ENCODE measurements around the gene MEOX2. TPM values are rescaled to one million over a fixed set of nuclear protein-coding genes. Genes with fewer than 3 reads are reported as not detected.

MEOX2 gene
- total RNA-seq: not detected

DNA sequence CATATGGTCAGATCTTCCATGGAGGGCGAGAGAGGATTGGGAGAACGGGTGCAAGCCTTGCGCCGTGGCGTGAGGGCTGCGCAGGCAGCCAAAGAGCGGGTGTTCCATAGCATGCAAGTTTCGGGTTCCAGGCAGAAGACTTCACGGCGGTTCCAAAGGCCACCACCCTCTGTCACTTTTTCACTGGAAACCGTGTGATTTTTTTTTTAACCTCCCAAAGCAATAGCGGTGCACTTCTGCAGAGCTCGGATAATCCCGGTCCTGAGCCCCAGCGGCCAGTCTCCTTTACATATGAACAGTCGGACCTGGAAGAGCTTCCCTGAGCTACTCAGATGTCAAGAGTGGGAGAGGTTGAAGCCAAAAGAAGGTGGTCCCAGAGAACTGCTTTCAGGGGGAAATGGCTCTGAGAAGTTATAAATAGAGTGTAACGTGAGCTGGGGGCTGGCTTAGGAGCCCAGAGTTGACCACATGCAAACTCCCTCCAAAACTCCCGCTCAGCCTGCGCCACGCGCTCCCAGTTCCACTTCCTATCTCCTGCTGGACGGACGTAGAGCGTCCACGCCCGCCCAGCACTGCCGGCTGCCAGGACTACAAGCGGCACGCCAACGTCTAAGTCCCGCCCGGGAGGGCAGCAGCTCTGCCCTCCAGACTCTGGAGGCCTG is at the start of gene MEOX2:
MEOX2 (minus strand) TSS at position 389 of the 662 bp plus-strand sequence; CDS start at position 108, 281 bp downstream.
- Mint-ChIP-seq H3K9me3 (no peaks in the 10 kb centered on the region), H3K27ac (no peak within 1 kb of the TSS), H3K4me3 (no peak within 1 kb of the TSS), H3K27me3 (peaks cover 33% of the 10 kb centered on the region), H3K36me3 (no peaks in the 10 kb centered on the region), H3K4me1 (ENCODE audit: low read depth) (no peaks in the 10 kb centered on the region)
- DNase-seq: no peak
- ChIA-PET CTCF (no interaction called here), POLR2A (no interaction called here)
- intact Hi-C loops (cut with micrococcal nuclease): no loop called here

DNA sequence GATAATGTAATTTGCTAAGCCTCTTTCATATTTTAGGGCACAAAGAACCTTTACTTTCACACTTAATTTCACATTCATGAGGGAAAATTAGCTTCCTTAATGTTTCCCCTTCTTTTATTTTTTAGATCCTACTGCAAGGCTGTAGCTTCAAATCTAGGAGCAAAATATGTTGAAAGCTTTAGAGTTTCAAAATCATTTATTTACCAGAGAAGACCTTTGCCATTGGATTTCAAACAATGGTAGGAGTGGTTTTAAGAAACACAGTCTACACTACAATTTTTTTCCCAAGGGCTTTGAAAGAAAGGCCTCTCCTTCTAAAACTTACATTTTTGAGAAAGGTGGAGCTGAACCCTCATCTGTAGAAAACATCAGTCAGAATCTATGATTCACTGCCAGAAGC is 43.3 kb upstream of the MEOX2 start:
- H3K4me1 Mint-ChIP-seq (ENCODE audit: low read depth): no peaks in the 10 kb centered on the region
- no peaks in the 10 kb centered on the region for H3K9me3 Mint-ChIP-seq
- no peak for DNase-seq
- H3K27me3 Mint-ChIP-seq: no peaks in the 10 kb centered on the region
- ChIA-PET CTCF (interaction anchor here (0.6 to 1.0 kb wide), 2 partner anchors 9 to 1251 kb away, joined by 3 to 4 read pairs; no protein-coding TSS in a partner anchor), POLR2A (no interaction called here)
- H3K36me3 Mint-ChIP-seq: no peaks in the 10 kb centered on the region
- H3K27ac Mint-ChIP-seq: no peak overlapping the region
- intact Hi-C loops (cut with micrococcal nuclease): no loop called here
- no peak overlapping the region for H3K4me3 Mint-ChIP-seq

DNA sequence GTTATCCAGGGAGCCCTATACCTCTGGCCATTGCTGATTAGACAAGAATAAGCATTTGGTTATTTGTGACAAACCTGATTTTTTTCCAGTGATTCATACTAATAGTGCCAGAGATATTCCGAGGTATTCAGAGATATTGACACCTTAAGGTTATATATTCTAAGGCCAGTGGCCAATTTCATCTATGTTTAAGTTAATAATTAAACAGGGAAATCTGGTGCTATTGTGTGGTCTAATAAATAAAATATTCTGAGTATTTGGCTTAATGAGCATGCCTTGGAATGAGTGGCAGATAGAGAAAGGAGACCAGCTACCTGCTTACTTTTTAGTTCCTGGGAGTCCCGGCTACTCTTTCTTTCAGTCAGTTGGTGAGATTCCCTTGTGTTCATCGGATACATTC is 38.6 kb upstream of the MEOX2 start:
- Mint-ChIP-seq H3K27me3 (no peaks in the 10 kb centered on the region), H3K4me1 (ENCODE audit: low read depth) (no peaks in the 10 kb centered on the region), H3K27ac (no peak overlapping the region), H3K9me3 (no peaks in the 10 kb centered on the region), H3K4me3 (no peak overlapping the region), H3K36me3 (no peaks in the 10 kb centered on the region)
- POLR2A ChIA-PET: no interaction called here
- intact Hi-C loops (cut with micrococcal nuclease): no loop called here
- CTCF ChIA-PET: no interaction called here
- DNase-seq: no peak

DNA sequence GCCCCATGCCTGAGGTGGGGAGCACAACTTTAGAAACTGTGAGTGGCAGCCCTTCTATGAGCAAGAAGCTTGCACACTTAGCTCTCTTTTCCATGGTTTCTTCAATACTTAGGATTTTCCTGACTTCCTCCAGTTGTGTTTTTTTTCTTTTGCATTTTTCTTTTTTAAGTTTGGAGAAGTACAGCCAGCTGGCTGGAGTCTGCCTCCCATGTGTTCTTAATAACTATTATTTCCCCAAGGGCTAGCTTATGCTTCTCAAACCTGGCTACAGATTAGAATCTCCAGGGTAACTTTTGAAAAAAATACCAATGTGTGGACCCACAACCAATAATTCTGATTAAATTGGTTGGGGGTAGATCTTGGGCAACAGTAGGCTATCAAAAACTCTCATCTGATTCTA is 37.4 kb upstream of the MEOX2 start:
- POLR2A ChIA-PET: no interaction called here
- no peaks in the 10 kb centered on the region for H3K36me3 Mint-ChIP-seq
- H3K27me3 Mint-ChIP-seq: no peaks in the 10 kb centered on the region
- H3K9me3 Mint-ChIP-seq: no peaks in the 10 kb centered on the region
- CTCF ChIA-PET: no interaction called here
- no peaks in the 10 kb centered on the region for H3K4me1 Mint-ChIP-seq (ENCODE audit: low read depth)
- H3K27ac Mint-ChIP-seq: no peak overlapping the region
- intact Hi-C loops (cut with micrococcal nuclease): no loop called here
- H3K4me3 Mint-ChIP-seq: no peak overlapping the region
- DNase-seq: no peak

DNA sequence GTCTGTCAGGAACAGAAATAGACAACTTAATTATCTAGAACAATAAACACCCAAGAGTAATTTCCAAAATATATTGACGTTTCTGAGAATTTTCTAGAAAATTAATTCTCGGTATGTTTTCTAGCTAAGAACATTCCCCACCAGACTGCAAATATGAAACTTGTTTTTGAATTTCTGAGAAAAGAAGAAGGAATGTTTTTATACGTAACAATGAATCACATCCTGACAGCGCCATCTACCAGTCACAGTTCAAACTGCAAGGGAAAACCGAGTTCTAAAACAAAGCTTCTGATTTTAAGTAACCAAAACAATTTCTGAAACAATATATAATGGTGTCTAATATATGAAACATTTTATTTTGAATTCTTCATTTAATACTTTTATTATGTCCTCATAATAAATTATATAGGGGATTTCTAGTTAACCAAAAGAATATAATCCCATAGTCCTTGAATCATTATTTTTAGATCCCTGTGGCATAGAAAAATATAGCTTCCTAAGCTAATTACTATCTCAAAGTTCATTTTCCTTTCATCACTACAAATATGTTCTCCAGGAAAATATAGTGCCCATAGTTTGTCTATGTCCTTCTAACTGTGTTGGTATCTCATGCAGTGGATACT is 34.5 kb upstream of the MEOX2 start:
- Mint-ChIP-seq H3K9me3 (no peaks in the 10 kb centered on the region), H3K4me3 (no peak overlapping the region), H3K36me3 (no peaks in the 10 kb centered on the region), H3K27ac (no peak overlapping the region), H3K27me3 (no peaks in the 10 kb centered on the region), H3K4me1 (ENCODE audit: low read depth) (no peaks in the 10 kb centered on the region)
- CTCF ChIA-PET: interaction anchor here (0.9 to 1.4 kb wide), 5 partner anchors 8 to 397 kb away, joined by 3 to 4 read pairs (median 3); no protein-coding TSS in a partner anchor
- peak; percentile 9 for DNase-seq
- POLR2A ChIA-PET: no interaction called here
- intact Hi-C loops (cut with micrococcal nuclease): no loop called here

DNA sequence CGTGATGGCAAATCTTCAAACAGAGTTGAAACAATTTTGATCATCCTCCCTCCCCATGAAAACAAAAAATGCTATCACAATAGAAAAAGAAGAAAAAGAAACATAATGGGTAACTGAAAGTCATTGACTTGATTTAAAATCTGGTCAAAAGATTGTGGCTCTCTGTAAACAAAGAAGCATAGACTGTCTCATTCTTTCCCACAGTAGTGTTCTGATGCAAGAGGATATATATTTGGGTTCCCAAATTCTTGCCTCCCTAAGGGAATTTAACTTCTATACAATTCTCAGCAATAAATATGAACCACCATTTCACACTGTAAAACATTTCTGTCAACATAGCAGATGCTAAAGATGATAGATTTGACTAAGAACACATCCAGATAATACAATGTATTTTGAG is 32.8 kb upstream of the MEOX2 start:
- ChIA-PET CTCF (no interaction called here), POLR2A (no interaction called here)
- Mint-ChIP-seq H3K27me3 (no peaks in the 10 kb centered on the region), H3K27ac (no peak overlapping the region), H3K4me3 (no peak overlapping the region), H3K4me1 (ENCODE audit: low read depth) (no peaks in the 10 kb centered on the region), H3K36me3 (no peaks in the 10 kb centered on the region), H3K9me3 (no peaks in the 10 kb centered on the region)
- intact Hi-C loops (cut with micrococcal nuclease): no loop called here
- no peak for DNase-seq

DNA sequence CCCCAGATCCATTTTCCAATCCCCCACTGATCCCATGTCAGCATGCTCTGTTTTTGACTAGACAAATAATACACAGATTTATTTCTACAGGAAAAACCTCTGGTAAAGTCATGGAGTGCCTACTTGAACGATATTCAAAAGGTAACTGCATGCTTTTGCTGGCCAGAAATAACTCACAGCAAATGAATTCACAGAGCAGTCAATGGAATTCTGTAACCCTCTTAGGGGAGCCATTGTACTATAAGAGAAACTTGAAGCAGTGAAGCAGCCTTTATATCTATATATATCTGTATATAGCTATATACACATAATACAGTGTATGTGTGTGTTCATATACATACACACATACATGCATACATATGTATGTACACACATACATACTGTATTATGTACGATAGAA is 29.0 kb upstream of the MEOX2 start:
- Mint-ChIP-seq H3K4me1 (ENCODE audit: low read depth) (no peaks in the 10 kb centered on the region), H3K27me3 (no peaks in the 10 kb centered on the region), H3K27ac (no peak overlapping the region), H3K36me3 (no peaks in the 10 kb centered on the region), H3K4me3 (no peak overlapping the region), H3K9me3 (peaks cover 6% of the 10 kb centered on the region)
- ChIA-PET CTCF (no interaction called here), POLR2A (no interaction called here)
- intact Hi-C loops (cut with micrococcal nuclease): no loop called here
- no peak for DNase-seq

DNA sequence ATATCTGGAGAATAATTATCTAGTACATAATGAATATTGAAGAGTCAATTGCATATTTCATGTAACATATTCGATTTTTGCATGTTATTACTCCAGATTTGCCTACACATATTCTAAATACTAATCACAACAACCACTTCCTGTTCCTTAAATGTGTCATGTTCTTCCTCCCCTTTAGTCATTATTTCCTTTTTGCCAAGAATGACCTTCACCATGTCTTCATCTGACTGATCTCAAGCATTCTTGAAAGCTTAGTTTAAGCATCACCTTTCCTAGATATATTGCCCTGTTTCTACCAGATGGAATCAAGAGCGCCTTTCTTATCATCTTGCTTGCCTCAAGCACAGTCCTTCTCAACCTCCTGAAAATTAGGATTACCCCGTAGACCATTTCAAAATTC is 23.5 kb upstream of the MEOX2 start:
- CTCF ChIA-PET: no interaction called here

DNA sequence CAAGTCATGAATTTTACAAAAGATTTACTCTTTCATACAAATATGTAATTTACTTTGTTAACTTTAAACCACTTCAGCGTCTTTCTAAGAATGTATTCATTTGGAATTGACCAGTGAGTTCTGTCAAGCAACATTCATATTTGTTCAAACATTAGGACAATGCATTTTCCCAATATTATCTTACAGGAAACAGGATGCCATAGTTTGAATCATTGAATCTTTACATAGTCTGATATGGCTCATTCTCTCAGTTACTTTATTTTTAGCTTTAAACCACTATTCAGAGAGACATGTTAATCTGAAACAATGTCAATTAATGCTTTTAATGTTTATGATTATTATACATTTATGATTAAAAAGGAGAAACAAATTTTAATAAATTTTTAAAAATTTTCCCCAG is 21.1 kb upstream of the MEOX2 start:
- no peaks in the 10 kb centered on the region for H3K27me3 Mint-ChIP-seq
- POLR2A ChIA-PET: no interaction called here
- peaks cover 2% of the 10 kb centered on the region for H3K9me3 Mint-ChIP-seq
- CTCF ChIA-PET: no interaction called here
- H3K27ac Mint-ChIP-seq: no peak overlapping the region
- no peak for DNase-seq
- no peaks in the 10 kb centered on the region for H3K4me1 Mint-ChIP-seq (ENCODE audit: low read depth)
- no peaks in the 10 kb centered on the region for H3K36me3 Mint-ChIP-seq
- H3K4me3 Mint-ChIP-seq: no peak overlapping the region
- intact Hi-C loops (cut with micrococcal nuclease): no loop called here

More for the DNA sequence above, 23.5 kb upstream of the MEOX2 start:
- no peaks in the 10 kb centered on the region for H3K4me1 Mint-ChIP-seq (ENCODE audit: low read depth)
- no peak overlapping the region for H3K27ac Mint-ChIP-seq
- no peak for DNase-seq
- peaks cover 8% of the 10 kb centered on the region for H3K9me3 Mint-ChIP-seq
- no peaks in the 10 kb centered on the region for H3K36me3 Mint-ChIP-seq
- H3K4me3 Mint-ChIP-seq: no peak overlapping the region
- no peaks in the 10 kb centered on the region for H3K27me3 Mint-ChIP-seq
- POLR2A ChIA-PET: no interaction called here
- intact Hi-C loops (cut with micrococcal nuclease): no loop called here

DNA sequence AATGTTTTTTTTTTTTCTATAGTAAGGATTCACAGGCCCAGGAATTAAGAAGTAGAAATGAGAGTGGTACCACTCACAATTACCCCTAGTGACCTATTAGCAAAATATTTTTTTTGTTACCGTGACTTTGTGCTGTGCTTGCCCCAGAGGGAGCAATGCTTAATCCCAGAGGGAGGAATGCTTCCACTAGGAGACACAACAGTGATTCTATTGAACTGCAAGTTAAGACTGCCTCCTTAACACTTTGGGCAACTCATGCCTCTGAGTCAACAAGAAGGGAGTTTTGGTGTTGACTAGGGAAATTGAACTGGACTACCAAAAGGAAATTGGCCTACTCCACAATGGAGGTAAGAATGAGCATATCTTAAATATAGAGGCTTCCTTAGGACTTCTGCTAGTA is 17.2 kb upstream of the MEOX2 start:
- no peak for DNase-seq
- CTCF ChIA-PET: no interaction called here

DNA sequence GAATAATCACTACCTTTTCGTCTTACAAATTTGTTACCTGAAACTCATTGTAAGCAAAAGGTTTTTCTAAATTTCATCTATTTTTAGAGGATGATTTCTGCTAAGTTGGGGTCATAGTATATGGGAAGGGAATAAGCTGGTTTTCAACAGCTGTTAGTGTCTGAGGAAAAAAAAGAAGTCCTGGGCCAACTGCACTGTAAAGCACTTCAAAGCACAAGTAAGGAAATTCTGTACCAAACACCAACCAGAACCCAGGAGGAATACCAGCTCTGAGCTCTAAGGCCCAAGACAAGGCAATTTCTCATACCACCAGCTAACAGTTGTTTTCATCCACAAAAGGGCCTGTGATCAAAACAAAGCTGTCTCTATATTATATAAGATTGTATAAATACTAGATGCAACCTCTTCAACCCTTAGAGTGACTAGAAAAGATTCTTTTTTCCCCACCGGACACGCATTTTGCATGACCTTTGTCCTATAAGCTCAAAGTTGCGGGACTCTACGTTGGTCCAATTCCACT is 6.1 kb upstream of the MEOX2 start:
- no peaks in the 10 kb centered on the region for H3K4me1 Mint-ChIP-seq (ENCODE audit: low read depth)
- DNase-seq: no peak
- intact Hi-C loops (cut with micrococcal nuclease): no loop called here
- POLR2A ChIA-PET: no interaction called here
- H3K36me3 Mint-ChIP-seq: no peaks in the 10 kb centered on the region
- CTCF ChIA-PET: no interaction called here
- H3K4me3 Mint-ChIP-seq: no peak overlapping the region
- H3K27me3 Mint-ChIP-seq: peaks cover 8% of the 10 kb centered on the region
- no peak overlapping the region for H3K27ac Mint-ChIP-seq
- H3K9me3 Mint-ChIP-seq: peaks cover 2% of the 10 kb centered on the region

More for the DNA sequence above, 17.2 kb upstream of the MEOX2 start:
- Mint-ChIP-seq H3K27me3 (no peaks in the 10 kb centered on the region), H3K36me3 (no peaks in the 10 kb centered on the region), H3K4me3 (no peak overlapping the region), H3K27ac (no peak overlapping the region), H3K4me1 (ENCODE audit: low read depth) (no peaks in the 10 kb centered on the region), H3K9me3 (peaks cover 4% of the 10 kb centered on the region)
- POLR2A ChIA-PET: no interaction called here
- intact Hi-C loops (cut with micrococcal nuclease): no loop called here

DNA sequence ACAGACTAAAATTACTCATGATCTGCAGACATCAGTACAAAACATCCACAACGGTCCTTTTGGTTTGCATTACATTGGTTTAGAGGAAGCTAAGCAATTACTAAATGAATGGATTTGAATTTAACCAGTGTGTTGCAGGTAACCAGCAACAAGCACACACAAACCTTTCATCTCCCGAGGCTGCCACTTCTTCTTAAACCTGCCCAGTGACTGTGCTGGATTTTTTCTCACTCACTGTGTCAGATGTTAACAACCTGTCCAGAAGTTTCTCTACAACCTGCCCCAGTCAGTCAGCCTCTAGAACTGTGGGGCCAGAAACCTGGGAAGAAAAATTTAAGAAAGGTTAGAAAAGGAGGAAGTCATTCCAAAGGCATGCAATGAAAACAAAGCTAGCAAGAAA is 2.4 kb upstream of the MEOX2 start:
- Mint-ChIP-seq H3K27me3 (peaks cover 33% of the 10 kb centered on the region), H3K36me3 (no peaks in the 10 kb centered on the region), H3K27ac (no peak overlapping the region), H3K4me3 (no peak overlapping the region), H3K4me1 (ENCODE audit: low read depth) (no peaks in the 10 kb centered on the region), H3K9me3 (peaks cover 2% of the 10 kb centered on the region)
- DNase-seq: no peak
- intact Hi-C loops (cut with micrococcal nuclease): no loop called here
- POLR2A ChIA-PET: no interaction called here
- CTCF ChIA-PET: no interaction called here

DNA sequence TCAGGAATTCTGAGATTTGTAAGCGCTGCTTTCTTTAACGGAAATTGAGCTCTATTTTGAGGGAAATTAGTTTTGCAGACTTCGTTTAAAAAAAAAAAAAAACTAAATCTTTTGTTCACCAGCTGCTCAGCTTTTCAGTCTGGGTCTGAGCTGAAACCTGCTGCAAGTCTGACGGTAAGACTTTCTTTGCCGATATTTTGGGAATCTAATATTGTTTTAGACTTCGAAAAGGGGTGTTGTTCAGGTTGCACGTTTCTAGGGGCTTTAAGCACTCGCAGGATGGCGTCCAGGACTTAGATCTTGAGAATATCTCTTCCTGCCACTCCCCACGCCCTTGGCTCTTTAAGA is 1.8 kb upstream of the MEOX2 start:
- H3K27me3 Mint-ChIP-seq: peaks cover 33% of the 10 kb centered on the region
- peaks cover 2% of the 10 kb centered on the region for H3K9me3 Mint-ChIP-seq
- no peaks in the 10 kb centered on the region for H3K36me3 Mint-ChIP-seq
- POLR2A ChIA-PET: no interaction called here
- DNase-seq: no peak
- intact Hi-C loops (cut with micrococcal nuclease): no loop called here
- H3K4me3 Mint-ChIP-seq: no peak overlapping the region
- H3K4me1 Mint-ChIP-seq (ENCODE audit: low read depth): no peaks in the 10 kb centered on the region
- CTCF ChIA-PET: no interaction called here
- no peak overlapping the region for H3K27ac Mint-ChIP-seq
